ENCODE measurements around the gene TEPSIN. TPM values are rescaled to one million over a fixed set of nuclear protein-coding genes. Genes with fewer than 3 reads are reported as not detected.
A peak's percentile ranks its signal among the peaks of the same experiment; 100 is the strongest.

TEPSIN gene
- total RNA-seq, 1 experiment from 2014 or later = 38.8 TPM

GRCh38 chr17:81221842-81222619 lies 16.8 kb downstream of the TEPSIN start:
- Histone ChIP-seq H2AFZ (ENCODE audit: low read length) (no peak overlapping the region), H3K27me3 (ENCODE audit: insufficient read depth, low read length) (no peaks in the 10 kb centered on the region)
- H3K36me3 Mint-ChIP-seq (ENCODE audit: insufficient read depth in 1 of 3, low read depth in 3 of 3) = peaks cover 4 to 17% (median 13%) of the 10 kb centered on the region in 3 experiments

More at GRCh38 chr17:81221842-81222619, 16.8 kb downstream of the TEPSIN start:
- no peak for TF ChIP-seq CTCF (conservative IDR thresholded peaks at IDR 0.05)
- H3K4me3 Mint-ChIP-seq = peak overlapping the region; percentile 69 to 83
- Histone ChIP-seq H3K4me1 (ENCODE audit: insufficient read depth, low read length) (no peaks in the 10 kb centered on the region; the same call in 1 of the 2 replicates), H3K14ac (ENCODE audit: insufficient read depth, low read length) (no peak overlapping the region; the same call in 1 of the 2 replicates), H3K79me1 (ENCODE audit: insufficient read depth, low read depth, low read length, poor library complexity, severe bottlenecking) (peaks cover 6% of the 10 kb centered on the region), H3K79me2 (ENCODE audit: insufficient read depth, low read length) (no peaks in the 10 kb centered on the region), H4K5ac (ENCODE audit: insufficient read length, low read depth, low read length) (no peak overlapping the region), H3T11ph (ENCODE audit: low read length) (no peak overlapping the region), H2BK120ac (ENCODE audit: low read depth, low read length, poor library complexity, severe bottlenecking) (no peak overlapping the region), H2BK12ac (ENCODE audit: insufficient read length, low read depth, low read length) (no peak overlapping the region), H4K8ac (replicated peaks; ENCODE audit: insufficient read length, low read depth, low read length) (no peak overlapping the region), H3K23me2 (ENCODE audit: insufficient read length, low read depth, low read length, poor library complexity, severe bottlenecking) (peaks cover 14% of the 10 kb centered on the region), H3K9me3 (ENCODE audit: control insufficient read depth, low read depth, low read length) (no peaks in the 10 kb centered on the region), H2BK15ac (ENCODE audit: low read depth, low read length) (no peak overlapping the region), H4K20me1 (ENCODE audit: control insufficient read depth, insufficient read depth, insufficient read length) (no peaks in the 10 kb centered on the region), H2BK20ac (ENCODE audit: low read depth, low read length, poor library complexity, severe bottlenecking) (no peak overlapping the region), H3K4me2 (ENCODE audit: insufficient read depth, insufficient read length, low read length) (peak overlapping the region; percentile 80), H3K4ac (ENCODE audit: low read depth, low read length) (no peak overlapping the region), H3K23ac (ENCODE audit: insufficient read length, low read depth, low read length) (no peak overlapping the region), H3K56ac (ENCODE audit: insufficient read length, low read depth, low read length) (no peak overlapping the region), H3K27ac (ENCODE audit: insufficient read length, low read depth, low read length) (no peak overlapping the region), H4K91ac (ENCODE audit: insufficient read length, low read depth, low read length) (no peak overlapping the region), H2BK5ac (ENCODE audit: insufficient read length, low read length) (no peak overlapping the region), H3K9ac (ENCODE audit: extremely low read depth, insufficient read length, low read length) (peak overlapping the region; percentile 9), H2AK5ac (ENCODE audit: insufficient read length, low read length) (no peak overlapping the region), H3K18ac (ENCODE audit: insufficient read length, low read depth, low read length) (no peak overlapping the region)
- no peak for DNase-seq
- WGBS (ENCODE audit: extremely low coverage, insufficient read length, low lambda C conversion rate) = no CpG with 5 or more reads among the region's 24 CpGs
- no peaks in the 10 kb centered on the region; a peak in 1 of 5 replicates for H3K9me3 Mint-ChIP-seq
- H3K4me1 Mint-ChIP-seq = peaks cover 15% of the 10 kb centered on the region in 2 experiments
- no peak overlapping the region for H3K27ac Mint-ChIP-seq
- H3K27me3 Mint-ChIP-seq (ENCODE audit: low read depth) = peaks cover 20% of the 10 kb centered on the region
